A549 (cell line): ENCODE measurements around the gene BFSP2. TPM values are rescaled to one million over a fixed set of nuclear protein-coding genes. Genes with fewer than 3 reads are reported as not detected.

Experiments
- polyA plus RNA-seq, 4 experiments: library from polyadenylated mRNA; depleted of rRNA in 3 of 4; stranded (reverse); fragments of >200 nt; fragmentation: RNase III in 1 of 4; extraction: RNeasy Plus Mini Kit Qiagen cat#74134 plus additional on column Dnase treatment in 1 of 4; gene quantifications; 2 replicates in 3 of 4; 3 replicates in 1 of 4; pipeline ENCODE4 v1.2.3, GENCODE V29; 2011 to 2017

The BFSP2 gene
- polyA plus RNA-seq, 2 of the 4 experiments (the other 2 are of a cell fraction), result 0.18 TPM; not detected in 1

Other genes with a start within 250 kb of the BFSP2 start
- gene CDV3, start 173.6 kb downstream of the BFSP2 start, polyA plus RNA-seq (2011; rRNA removed), result 94.0 and 120 TPM in 2 replicates
- gene CDV3, start 173.6 kb downstream of the BFSP2 start, polyA plus RNA-seq (2017; fragmentation: RNase III; extraction: RNeasy Plus Mini Kit Qiagen cat#74134 plus additional on column Dnase treatment), result 101 to 114 TPM (median 104 TPM) in 3 replicates